HG03175 (cell line): Measurements from ENCODE around the gene B3GALT6.

Experiments used
- ATAC-seq: cut with Tn5 transposase; IDR thresholded peaks from one replicate; pipeline ENCODE4 v1.9.1; 2021; ENCODE audit warnings: mild to moderate bottlenecking, moderate library complexity; ENCODE audit not compliant: unreplicated experiment

Gene B3GALT6

DNA sequence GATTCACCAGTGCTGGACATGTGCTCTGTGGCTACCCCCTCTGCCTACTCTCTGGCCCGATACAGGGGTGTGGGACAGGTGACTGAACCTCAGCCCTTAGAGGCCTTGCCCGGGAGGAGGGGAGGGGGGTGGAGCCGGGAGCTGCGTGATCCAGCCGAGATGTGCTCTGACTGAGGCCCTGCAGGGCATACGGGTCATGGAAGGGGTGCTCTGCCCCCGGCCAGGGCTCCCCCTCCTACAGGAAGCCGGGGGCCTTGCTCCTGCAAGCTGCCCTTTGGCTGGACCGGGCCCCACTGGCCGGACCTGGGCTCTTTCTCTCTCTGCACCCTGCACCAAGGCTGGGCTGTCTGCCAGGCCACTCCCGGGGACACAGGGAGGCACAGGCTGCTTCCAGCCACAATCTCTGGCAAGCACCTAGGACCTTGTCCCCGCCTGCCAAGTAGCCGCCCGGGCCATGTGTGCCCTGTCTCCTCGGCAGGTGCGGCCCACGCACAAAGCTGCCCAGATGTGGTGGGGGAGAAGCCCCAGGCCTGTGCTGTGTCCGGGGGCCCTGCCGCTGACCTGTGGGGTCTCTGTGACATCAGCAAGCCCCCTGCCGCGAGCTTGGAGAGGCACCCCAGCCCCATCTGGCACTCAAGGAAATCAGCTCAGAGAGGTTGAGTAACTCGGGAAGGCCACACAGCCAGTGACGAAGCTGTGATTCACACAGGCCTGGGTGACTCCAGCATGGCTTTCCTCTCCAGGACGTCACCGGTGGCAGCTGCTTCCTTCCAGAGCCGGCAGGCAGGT lies 49.7 kb downstream of the B3GALT6 start:
- no peak for ATAC-seq

DNA sequence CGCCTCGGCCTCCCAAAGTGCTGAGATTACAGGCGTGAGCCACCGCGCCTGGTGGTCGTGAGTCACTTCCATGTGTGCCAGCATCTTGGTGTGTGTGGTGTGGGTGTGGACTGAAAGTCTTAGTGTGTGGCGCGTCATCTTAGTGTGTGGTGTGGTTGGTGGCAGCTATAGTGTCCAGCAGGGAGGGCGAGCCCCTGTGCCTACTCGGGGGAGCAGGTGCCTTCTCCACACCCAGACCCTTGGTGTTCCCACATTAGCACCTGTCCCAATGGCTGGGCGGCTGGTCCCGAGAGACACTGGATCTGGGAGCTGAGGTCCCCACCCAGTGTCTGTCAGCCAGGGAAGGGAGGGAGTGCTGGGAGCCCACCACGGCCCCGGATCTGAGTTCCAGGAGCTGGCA lies 51.0 kb downstream of the B3GALT6 start:
- ATAC-seq, result no peak

DNA sequence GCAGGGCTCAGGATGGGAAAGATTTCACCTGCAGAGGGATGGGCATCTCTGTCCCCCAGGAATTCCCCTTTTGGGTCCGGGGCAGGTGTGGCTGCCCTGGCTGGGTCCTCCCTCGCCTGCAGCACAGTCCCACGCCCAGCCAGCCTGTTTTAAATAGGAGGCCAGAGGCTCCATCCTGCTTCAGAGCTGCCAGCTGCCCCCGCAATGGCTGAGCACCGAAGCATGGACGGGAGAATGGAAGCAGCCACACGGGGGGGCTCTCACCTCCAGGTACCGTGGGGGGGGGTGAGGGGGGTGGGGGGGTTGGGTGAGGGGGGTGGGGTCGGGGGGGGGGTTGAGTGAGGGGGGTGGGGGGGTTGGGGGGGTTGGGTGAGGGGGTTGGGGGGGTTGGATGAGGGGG lies 51.8 kb downstream of the B3GALT6 start:
- ATAC-seq, result no peak
